GM21528 (cell line): ENCODE results near the gene CD160.
"Not testable (repeated sequence)": the region's sequence is repeated elsewhere in the genome, so short reads cannot be mapped to it uniquely, and the experiment has no call there.

Source experiments
- ATAC-seq: cut with Tn5 transposase; IDR thresholded peaks from one replicate; pipeline ENCODE4 v1.9.1; 2021; ENCODE audit warnings: mild to moderate bottlenecking, moderate library complexity; ENCODE audit not compliant: unreplicated experiment, low FRiP score

CD160 gene

GRCh38 chr1:145757420-145757819 lies 38.1 kb downstream of the CD160 start:
- ATAC-seq: no peak

- ATAC-seq: no peak
Observed at GRCh38 chr1:145758116-145758515, 38.8 kb downstream of the CD160 start.

DNA sequence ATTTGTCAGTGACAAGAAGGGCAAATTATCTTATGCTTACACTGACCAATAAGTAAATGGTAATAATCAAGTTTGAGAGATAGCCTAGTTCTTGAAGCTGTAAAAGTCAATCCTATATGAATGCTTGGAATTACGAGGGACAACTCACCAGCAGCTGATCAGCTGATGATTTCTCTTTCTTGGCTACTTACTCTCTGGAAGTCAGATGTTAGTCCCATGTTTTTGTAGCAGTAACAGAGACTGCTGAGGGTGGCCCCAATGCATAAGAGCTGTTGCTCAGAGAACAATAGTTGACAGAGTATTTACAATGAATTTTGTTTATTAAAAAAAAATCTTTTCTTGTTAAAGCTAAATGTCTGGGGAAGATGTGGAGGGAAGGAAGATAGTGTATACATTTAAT lies 39.3 kb downstream of the CD160 start:
- no peak for ATAC-seq

DNA sequence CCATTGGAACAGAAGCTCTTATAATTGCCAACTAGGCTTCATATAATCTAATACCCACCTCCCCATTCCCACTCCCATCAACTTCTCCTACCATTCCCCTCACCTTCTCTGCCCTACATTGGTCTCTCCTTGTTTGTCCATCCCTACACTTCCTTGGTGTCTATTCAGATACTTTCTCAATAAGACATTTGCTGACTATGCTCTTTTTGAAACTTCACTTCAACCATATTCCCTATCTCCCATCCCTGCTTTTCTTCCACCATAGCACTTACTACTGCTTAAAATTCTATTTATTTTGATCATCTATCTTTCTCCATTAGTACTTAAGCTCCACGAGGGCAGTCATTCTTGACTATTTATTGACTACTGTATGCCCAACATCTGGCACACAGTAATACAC lies 40.4 kb downstream of the CD160 start:
- ATAC-seq: no peak

GRCh38 chr1:145760395-145760949 lies 41.2 kb downstream of the CD160 start:
- ATAC-seq: not testable (repeated sequence)

DNA sequence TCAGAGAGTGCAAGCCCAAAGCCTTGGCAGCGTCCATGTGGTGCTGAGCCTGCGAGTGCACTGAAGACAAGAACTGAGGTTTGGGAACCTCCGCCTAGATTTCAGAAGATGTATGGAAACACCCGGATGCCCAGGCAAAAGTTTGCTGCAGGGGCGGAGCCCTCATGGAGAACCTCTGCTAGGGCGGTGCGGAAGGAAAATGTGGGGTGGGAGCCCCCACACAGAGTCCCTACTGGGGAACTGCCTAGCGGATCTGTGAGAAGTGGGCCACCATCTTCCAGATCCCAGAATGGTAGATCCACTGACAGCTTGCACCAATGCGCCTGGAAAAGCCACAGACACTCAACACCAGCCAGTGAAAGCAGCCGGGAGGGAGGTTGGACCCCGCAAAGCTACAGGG lies 42.2 kb downstream of the CD160 start:
- ATAC-seq: not testable (repeated sequence)

DNA sequence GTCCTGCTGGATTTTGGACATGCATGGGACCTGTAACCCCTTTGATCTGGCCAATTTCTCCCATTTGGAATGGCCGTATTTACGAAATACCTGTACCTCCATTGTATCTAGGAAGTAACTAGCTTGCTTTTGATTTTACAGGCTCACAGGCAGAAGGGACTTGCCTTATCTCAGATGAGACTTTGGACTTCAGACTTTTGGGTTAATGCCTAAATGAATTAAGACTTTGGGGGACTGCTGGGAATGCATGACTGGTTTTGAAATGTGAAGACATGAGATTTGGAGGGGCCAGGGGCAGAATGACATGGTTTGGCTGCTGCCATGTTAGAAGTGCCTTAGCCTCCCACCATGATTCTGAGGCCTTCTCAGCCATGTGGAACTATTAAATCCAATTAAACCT lies 42.7 kb downstream of the CD160 start:
- ATAC-seq: not testable (repeated sequence)

GRCh38 chr1:145764231-145764940 lies 45.1 kb downstream of the CD160 start:
- not testable (repeated sequence) for ATAC-seq

- not testable (repeated sequence) for ATAC-seq
Observed at GRCh38 chr1:145765127-145765526, 45.8 kb downstream of the CD160 start.

DNA sequence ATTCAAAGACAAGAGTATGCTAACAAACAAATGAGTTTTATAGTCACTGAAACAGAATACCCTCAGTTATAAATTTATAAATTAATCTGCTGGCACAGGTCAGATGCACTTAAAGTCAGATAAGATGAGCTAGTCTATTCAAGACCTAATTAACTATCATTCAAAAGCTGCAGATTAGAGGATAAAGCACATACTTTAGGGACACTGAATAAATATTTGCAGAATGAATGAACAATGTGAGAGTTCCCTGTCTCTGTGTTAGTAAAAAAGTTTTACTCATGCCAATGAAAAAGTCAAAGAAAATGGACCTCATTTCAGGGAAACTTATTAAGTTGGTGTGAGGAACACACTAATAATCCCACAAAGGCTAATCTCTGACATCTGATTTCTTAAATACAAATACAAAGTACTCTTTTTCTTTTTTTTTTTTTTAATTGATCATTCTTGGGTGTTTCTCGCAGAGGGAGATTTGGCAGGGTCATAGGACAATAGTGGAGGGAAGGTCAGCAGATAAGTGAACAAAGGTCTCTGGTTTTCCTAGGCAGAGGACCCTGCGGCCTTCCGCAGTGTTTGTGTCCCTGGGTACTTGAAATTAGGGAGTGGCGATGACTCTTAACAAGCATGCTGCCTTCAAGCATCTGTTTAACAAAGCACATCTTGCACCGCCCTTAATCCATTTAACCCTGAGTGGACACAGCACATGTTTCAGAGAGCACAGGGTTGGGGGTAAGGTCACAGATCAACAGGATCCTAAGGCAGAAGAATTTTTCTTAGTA lies 46.5 kb downstream of the CD160 start:
- not testable (repeated sequence) for ATAC-seq

DNA sequence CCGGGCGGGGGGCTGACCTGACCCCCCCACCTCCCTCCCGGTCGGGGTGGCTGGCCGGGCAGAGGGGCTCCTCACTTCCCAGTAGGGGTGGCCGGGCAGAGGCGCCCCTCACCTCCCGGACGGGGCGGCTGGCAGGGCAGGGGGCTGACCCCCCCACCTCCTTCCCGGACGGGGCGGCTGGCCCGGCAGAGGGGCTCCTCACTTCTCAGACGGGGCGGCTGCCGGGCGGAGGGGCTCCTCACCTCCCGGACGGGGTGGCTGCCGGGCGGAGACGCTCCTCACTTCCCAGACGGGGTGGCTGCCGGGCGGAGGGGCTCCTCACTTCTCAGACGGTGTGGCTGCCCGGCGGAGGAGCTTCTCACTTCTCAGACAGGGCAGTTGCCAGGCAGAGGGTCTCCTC lies 47.6 kb downstream of the CD160 start:
- ATAC-seq: not testable (repeated sequence)

- not testable (repeated sequence) for ATAC-seq
Observed at GRCh38 chr1:145768004-145768403, 48.7 kb downstream of the CD160 start.

- no peak for ATAC-seq
Observed at GRCh38 chr1:145771056-145771455, 51.8 kb downstream of the CD160 start.

GRCh38 chr1:145773423-145773822 lies 54.1 kb downstream of the CD160 start:
- no peak for ATAC-seq

- ATAC-seq: no peak
Observed at GRCh38 chr1:145777357-145778145, 58.3 kb downstream of the CD160 start.

- no peak for ATAC-seq
Observed at GRCh38 chr1:145778146-145778540, 58.8 kb downstream of the CD160 start.

DNA sequence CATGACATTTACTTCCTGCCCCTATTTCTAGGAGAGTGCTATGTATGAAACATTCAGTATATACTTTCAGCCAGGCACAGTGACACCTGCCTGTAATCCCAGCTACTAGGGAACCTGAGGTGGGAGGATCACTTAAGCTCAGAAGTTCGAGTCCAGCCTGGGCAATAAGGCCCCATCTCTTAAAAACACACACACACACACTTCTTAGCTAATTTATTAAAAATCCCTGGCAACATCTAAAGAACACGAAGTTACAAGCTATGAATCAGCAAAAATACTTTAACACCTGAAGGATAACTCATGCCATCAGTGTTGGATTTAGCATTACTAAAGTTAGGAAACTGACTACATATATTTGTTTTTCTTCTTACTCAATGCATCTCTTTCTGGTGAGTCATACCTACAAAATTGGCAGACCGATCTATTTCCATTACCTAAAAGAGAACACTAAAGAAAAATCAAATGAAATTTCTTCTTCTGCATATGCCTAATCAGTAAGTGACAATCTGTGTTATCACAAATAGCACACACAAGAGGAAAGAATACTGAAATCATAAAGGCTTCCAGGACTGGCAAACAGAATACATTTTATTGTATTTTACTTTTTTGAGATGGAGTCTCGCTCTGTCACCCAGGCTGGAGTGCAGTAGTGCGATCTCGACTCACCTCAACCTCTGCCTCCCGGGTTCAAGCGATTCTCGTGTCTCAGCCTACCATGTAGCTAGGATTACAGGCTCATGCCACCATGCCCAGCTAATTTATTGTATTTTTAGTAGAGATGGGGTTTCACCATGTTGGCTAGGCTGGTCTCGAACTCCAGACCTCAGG lies 63.2 kb downstream of the CD160 start:
- ATAC-seq: no peak

GRCh38 chr1:145784409-145784808 lies 65.1 kb downstream of the CD160 start:
- no peak for ATAC-seq

- ATAC-seq: no peak
Observed at GRCh38 chr1:145785547-145785946, 66.2 kb downstream of the CD160 start.

GRCh38 chr1:145786271-145786670 lies 67.0 kb downstream of the CD160 start:
- no peak for ATAC-seq
